Trophoblast cell (in vitro differentiated cells and primary cell): ENCODE results near the gene SLC39A5.

ENCODE experiments used
- DNase-seq, 2 donors: peaks; one replicate each; pipeline ENCODE4 v3.0.0-alpha.2; 2016
- H2AFZ ChIP-seq: 2 replicates; pipeline ENCODE4 v1.6.1; 2013; ENCODE audit warnings: low read length, moderate library complexity, mild to moderate bottlenecking; ENCODE audit not compliant: insufficient read depth, poor library complexity
- H2AK5ac ChIP-seq: 2 replicates; pipeline ENCODE4 v1.6.1; 2013; ENCODE audit warnings: mild to moderate bottlenecking, low read length
- H2BK120ac ChIP-seq: 2 replicates; pipeline ENCODE4 v1.6.1; 2013; ENCODE audit warnings: low read length, mild to moderate bottlenecking, moderate library complexity; ENCODE audit not compliant: insufficient read depth, poor library complexity
- H2BK12ac ChIP-seq: 2 replicates; pipeline ENCODE4 v1.6.1; 2013; ENCODE audit warnings: mild to moderate bottlenecking, low read length, moderate library complexity
- H2BK5ac ChIP-seq: 2 replicates; pipeline ENCODE4 v1.6.1; 2013; ENCODE audit warnings: low read length, low read depth, moderate library complexity, mild to moderate bottlenecking; ENCODE audit not compliant: poor library complexity
- H3K14ac ChIP-seq: 2 replicates; pipeline ENCODE4 v1.6.1; 2013; ENCODE audit warnings: mild to moderate bottlenecking, low read length
- H3K18ac ChIP-seq: 2 replicates; pipeline ENCODE4 v1.6.1; 2013; ENCODE audit warnings: mild to moderate bottlenecking, low read length
- H3K23ac ChIP-seq: 2 replicates; pipeline ENCODE4 v1.6.1; 2013; ENCODE audit warnings: low read length
- H3K27ac ChIP-seq: 2 replicates; pipeline ENCODE4 v1.5.1; 2013; ENCODE audit warnings: low read depth, mild to moderate bottlenecking, inconsistent platforms, low read length, moderate library complexity
- H3K27me3 ChIP-seq: 2 replicates; pipeline ENCODE4 v1.6.1; 2013; ENCODE audit warnings: inconsistent platforms, mild to moderate bottlenecking, low read length, moderate library complexity; ENCODE audit not compliant: insufficient read depth
- H3K36me3 ChIP-seq, 2 experiments: 1 replicate in 1 of 2; 2 replicates in 1 of 2; pipeline ENCODE4 v1.6.1; 2013; ENCODE audit warnings: low read length in 2 of 2, mild to moderate bottlenecking in 2 of 2, moderate library complexity in 1 of 2; ENCODE audit not compliant: insufficient read depth in 2 of 2, control insufficient read depth in 1 of 2
- H3K4ac ChIP-seq: 2 replicates; pipeline ENCODE4 v1.6.1; 2013; ENCODE audit warnings: low read depth, mild to moderate bottlenecking, low read length, moderate library complexity
- H3K4me1 ChIP-seq, 2 experiments: 1 replicate in 1 of 2; 2 replicates in 1 of 2; pipeline ENCODE4 v1.6.1; 2013; ENCODE audit warnings: low read length in 2 of 2, mild to moderate bottlenecking in 2 of 2, moderate library complexity in 1 of 2; ENCODE audit not compliant: insufficient read depth in 2 of 2, control insufficient read depth in 1 of 2
- H3K4me2 ChIP-seq: 2 replicates; pipeline ENCODE4 v1.6.1; 2013; ENCODE audit warnings: inconsistent platforms, mild to moderate bottlenecking, low read length, moderate library complexity
- H3K4me3 ChIP-seq: 2 replicates; pipeline ENCODE4 v1.5.1; 2013; ENCODE audit warnings: mild to moderate bottlenecking, low read depth, low read length, inconsistent platforms
- H3K79me1 ChIP-seq: one replicate; pipeline ENCODE4 v1.6.1; 2013; ENCODE audit warnings: low read length
- H3K79me2 ChIP-seq: 2 replicates; pipeline ENCODE4 v1.6.1; 2013; ENCODE audit warnings: low read length, mild to moderate bottlenecking; ENCODE audit not compliant: control insufficient read depth, insufficient read depth, poor library complexity
- H3K9ac ChIP-seq: 2 replicates; pipeline ENCODE4 v1.6.1; 2013; ENCODE audit warnings: mild to moderate bottlenecking, low read length
- H3K9me3 ChIP-seq: 2 replicates; pipeline ENCODE4 v1.6.1; 2013; ENCODE audit warnings: low read depth, mild to moderate bottlenecking, control low read depth, inconsistent platforms, low read length; ENCODE audit not compliant: insufficient read depth
- H4K12ac ChIP-seq: 2 replicates; pipeline ENCODE4 v1.6.1; 2013; ENCODE audit warnings: low read depth, mild to moderate bottlenecking, low read length, moderate library complexity
- H4K8ac ChIP-seq: 2 replicates; pipeline ENCODE4 v1.6.1; 2013; ENCODE audit warnings: low read depth, mild to moderate bottlenecking, low read length, moderate library complexity
- H4K91ac ChIP-seq: one replicate; pipeline ENCODE4 v1.6.1; 2013; ENCODE audit warnings: low read depth, mild to moderate bottlenecking, low read length, moderate library complexity
- WGBS: extraction: QIAGEN DNeasy Blood & Tissue Kit; methylation state at CpG from one replicate; pipeline ENCODE4 v1.1.7; 2013; ENCODE audit warnings: missing lambda C conversion rate; ENCODE audit not compliant: insufficient read length, insufficient coverage; ENCODE audit errors: extremely low coverage; 5-methylcytosine and 5-hydroxymethylcytosine counted together

SLC39A5 gene

DNA sequence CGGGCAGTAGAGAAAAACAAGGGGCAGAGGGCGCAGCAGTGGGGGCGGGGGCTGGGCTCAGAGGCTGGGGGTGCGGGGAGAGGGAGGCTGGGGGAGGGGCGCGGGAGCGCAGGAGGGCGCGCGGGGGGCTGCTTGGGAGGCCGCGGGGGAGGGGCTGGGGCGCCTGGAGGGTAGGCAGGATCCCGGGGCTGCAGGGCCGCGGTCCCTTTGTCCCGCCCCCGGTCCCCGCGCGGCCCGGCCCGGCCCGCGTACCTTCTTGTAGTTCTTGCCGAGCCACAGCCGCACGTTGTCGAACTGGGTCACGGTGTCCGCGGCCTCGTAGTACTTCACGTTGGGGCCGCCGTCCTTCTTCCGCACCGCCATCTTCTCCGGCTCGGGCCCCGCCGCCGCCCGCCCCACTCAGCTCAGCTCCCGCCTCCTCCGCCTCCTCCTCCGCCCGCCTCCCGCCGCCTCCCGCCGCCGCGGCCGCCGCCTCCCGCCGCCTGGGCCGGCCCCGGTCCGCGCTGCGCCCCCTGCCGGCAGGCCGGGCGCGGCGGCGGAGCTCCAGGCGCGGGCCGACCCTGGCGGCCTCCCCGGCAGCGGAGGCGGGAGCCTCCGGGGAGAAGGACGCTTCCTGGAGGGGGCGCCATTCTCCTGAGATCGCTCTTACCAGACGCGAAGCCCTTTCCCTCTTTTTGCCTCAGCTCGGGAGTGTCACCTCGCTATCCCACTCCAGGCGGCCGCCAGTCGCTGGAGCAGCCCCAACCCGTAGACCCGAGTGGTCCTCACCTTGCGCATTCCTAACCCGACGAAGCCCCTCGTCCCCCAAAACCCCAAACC is 40.5 kb upstream of the SLC39A5 start, which contains the start of gene SMARCC2:
Gene SMARCC2, minus strand, starts transcription at position 385 of the 819 bp plus-strand sequence. Its CDS starts 22 bp downstream, at position 363.
- H2AK5ac ChIP-seq, result peak within 1 kb of the TSS; percentile 85
- peaks cover 8% of the 10 kb centered on the region for H3K79me2 ChIP-seq

DNA sequence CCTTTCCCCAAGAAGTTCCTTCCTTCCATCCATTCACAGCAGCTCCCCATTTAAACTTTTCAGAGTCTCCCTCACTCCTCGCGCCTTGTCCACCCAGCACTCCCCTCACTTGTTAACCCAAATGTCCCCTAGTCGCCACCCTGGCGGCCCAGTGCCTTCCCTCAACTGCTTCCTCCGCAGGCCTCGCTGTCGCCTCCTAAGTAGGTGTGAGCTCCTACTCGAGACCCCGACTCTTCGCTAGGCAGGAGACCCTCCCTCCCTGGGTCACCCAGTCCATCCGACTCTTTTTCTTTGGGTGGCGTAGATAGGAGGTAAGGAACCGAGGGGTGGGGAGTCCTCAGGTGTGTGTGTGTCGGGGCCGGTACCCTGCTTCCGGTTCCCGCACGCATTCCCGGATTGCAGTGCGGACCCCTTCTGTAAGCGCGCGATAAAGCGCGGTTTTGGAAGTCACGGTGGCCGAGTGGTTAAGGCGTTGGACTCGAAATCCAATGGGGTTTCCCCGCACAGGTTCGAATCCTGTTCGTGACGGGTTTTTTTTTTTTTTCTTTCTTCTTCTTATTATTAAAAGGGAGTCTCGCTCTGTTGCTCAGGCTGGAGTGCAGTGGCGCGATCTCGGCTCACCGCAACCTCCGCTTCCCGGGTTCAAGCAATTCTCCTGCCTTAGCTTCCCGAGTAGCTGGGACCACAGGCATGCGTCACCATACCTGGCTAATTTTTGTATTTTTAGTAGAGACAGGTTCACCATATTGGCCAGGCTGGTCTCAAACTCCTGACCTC is 39.7 kb upstream of the SLC39A5 start:
- no peaks in the 10 kb centered on the region for H3K27me3 ChIP-seq
- peak overlapping the region; percentile 89 for H2AFZ ChIP-seq
- H3K9me3 ChIP-seq, result no peaks in the 10 kb centered on the region
- peak overlapping the region; percentile 69 for H2BK12ac ChIP-seq
- peak overlapping the region; percentile 79 for H3K4me3 ChIP-seq
- H4K8ac ChIP-seq, result peak overlapping the region; percentile 96
- peak; percentile 71 to 90 for DNase-seq
- peak overlapping the region; percentile 77 for H3K4ac ChIP-seq
- H4K91ac ChIP-seq, result peak overlapping the region; percentile 87
- H3K79me1 ChIP-seq, result peaks cover 10% of the 10 kb centered on the region
- peaks cover 0 to 8% of the 10 kb centered on the region in 2 experiments for H3K4me1 ChIP-seq
- H2BK5ac ChIP-seq, result peak overlapping the region; percentile 74
- H3K23ac ChIP-seq, result no peak overlapping the region
- H3K18ac ChIP-seq, result peak overlapping the region; percentile 90
- peak overlapping the region; percentile 96 for H3K14ac ChIP-seq
- WGBS, result no CpG with 5 or more reads among the region's 42 CpGs
- H3K27ac ChIP-seq, result peak overlapping the region; percentile 68
- H3K36me3 ChIP-seq, result peaks cover 6 to 7% of the 10 kb centered on the region in 2 experiments
- peaks cover 8% of the 10 kb centered on the region for H3K79me2 ChIP-seq
- peak overlapping the region; percentile 63 for H3K4me2 ChIP-seq
- peak overlapping the region; percentile 76 for H2BK120ac ChIP-seq
- H4K12ac ChIP-seq, result peak overlapping the region; percentile 98
- peak overlapping the region; percentile 24 for H3K9ac ChIP-seq
- peak overlapping the region; percentile 39 for H2AK5ac ChIP-seq

More for the DNA sequence above, 40.5 kb upstream of the SLC39A5 start, which contains the start of gene SMARCC2:
- Histone ChIP-seq H4K91ac (peak within 1 kb of the TSS; percentile 87), H3K9ac (peak within 1 kb of the TSS; percentile 74), H2BK120ac (peak within 1 kb of the TSS; percentile 77), H3K36me3 (peaks cover 10 to 13% of the 10 kb centered on the region in 2 experiments), H3K27me3 (no peaks in the 10 kb centered on the region), H2BK12ac (peak within 1 kb of the TSS; percentile 69), H3K4me3 (peak within 1 kb of the TSS; percentile 87), H3K14ac (peak within 1 kb of the TSS; percentile 96), H2BK5ac (peak within 1 kb of the TSS; percentile 93), H3K18ac (peak within 1 kb of the TSS; percentile 98), H3K4me1 (peaks cover 0 to 8% of the 10 kb centered on the region in 2 experiments), H3K27ac (peak within 1 kb of the TSS; percentile 68), H2AFZ (peak within 1 kb of the TSS; percentile 92), H3K4me2 (peak within 1 kb of the TSS; percentile 79), H4K12ac (peak within 1 kb of the TSS; percentile 98), H4K8ac (peak within 1 kb of the TSS; percentile 96), H3K79me1 (peaks cover 10% of the 10 kb centered on the region), H3K23ac (no peak within 1 kb of the TSS), H3K4ac (peak within 1 kb of the TSS; percentile 97), H3K9me3 (no peaks in the 10 kb centered on the region)
- peak; percentile 94 to 98 for DNase-seq
- no CpG with 5 or more reads among the region's 93 CpGs for WGBS

DNA sequence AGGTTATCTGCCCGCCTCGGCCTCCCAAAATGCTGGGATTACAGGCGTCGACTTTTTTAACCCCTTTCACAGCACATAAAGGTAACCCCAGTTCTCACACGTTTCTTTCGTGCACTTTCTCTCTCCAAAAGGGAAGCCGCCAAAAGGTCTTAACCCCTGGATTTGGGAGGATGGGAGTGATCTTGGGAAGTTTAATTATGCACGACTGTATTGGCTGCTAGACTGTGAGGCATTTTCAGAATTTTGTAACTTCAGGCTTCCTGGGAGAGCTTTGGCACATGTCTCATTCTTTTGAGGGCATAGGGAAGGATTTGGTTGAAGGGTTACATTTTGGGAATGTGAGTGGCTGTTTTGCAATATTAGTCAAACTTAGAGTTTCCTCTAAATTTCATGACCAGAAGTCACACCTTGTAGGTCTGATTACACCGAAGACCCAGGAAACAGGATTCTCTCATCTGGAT is 39.1 kb upstream of the SLC39A5 start:
- no peaks in the 10 kb centered on the region for H3K9me3 ChIP-seq
- H3K4me3 ChIP-seq, result no peak overlapping the region
- H2AFZ ChIP-seq, result peak overlapping the region; percentile 76
- peaks cover 8% of the 10 kb centered on the region for H3K79me2 ChIP-seq
- H3K4ac ChIP-seq, result no peak overlapping the region
- H3K9ac ChIP-seq, result no peak overlapping the region
- no peak overlapping the region for H3K23ac ChIP-seq
- peak overlapping the region; percentile 63 for H3K4me2 ChIP-seq
- peak overlapping the region; percentile 40 for H4K8ac ChIP-seq
- no peak overlapping the region for H4K91ac ChIP-seq
- peaks cover 0 to 8% of the 10 kb centered on the region in 2 experiments for H3K4me1 ChIP-seq
- no peak overlapping the region for H2BK5ac ChIP-seq
- peak in 1 of 2 donors; percentile 34 for DNase-seq
- H3K27me3 ChIP-seq, result no peaks in the 10 kb centered on the region
- H3K27ac ChIP-seq, result peak overlapping the region; percentile 16
- no CpG with 5 or more reads among the region's 9 CpGs for WGBS
- no peak overlapping the region for H3K14ac ChIP-seq
- H2AK5ac ChIP-seq, result no peak overlapping the region
- no peak overlapping the region for H4K12ac ChIP-seq
- no peak overlapping the region for H2BK120ac ChIP-seq
- H3K79me1 ChIP-seq, result peaks cover 10% of the 10 kb centered on the region
- peaks cover 2 to 3% of the 10 kb centered on the region in 2 experiments for H3K36me3 ChIP-seq
- no peak overlapping the region for H2BK12ac ChIP-seq
- H3K18ac ChIP-seq, result no peak overlapping the region

DNA sequence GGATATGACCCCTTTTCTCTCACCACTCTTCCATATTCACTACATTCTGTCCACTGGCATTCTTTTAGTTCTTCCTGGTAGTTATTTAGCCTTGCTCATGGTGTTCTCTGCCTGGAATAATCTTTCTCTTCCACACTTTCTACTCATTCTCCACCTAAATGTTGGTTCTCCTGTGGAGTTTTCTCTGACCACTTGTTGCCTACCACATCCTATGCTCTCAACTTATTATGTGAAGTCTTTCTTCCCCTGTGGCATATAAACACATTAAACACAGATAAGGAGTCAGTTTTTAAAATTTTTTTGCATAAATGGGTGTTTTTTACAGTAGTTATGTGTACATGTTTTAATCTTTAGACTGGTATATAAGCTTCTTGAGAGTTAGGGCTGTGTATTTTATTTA is 37.3 kb upstream of the SLC39A5 start:
- Histone ChIP-seq H3K36me3 (no peaks in the 10 kb centered on the region), H2BK5ac (no peak overlapping the region), H3K18ac (no peak overlapping the region), H3K4me3 (no peak overlapping the region), H3K4me1 (peaks cover 5 to 10% of the 10 kb centered on the region in 2 experiments), H4K12ac (no peak overlapping the region), H3K14ac (no peak overlapping the region), H3K79me1 (peaks cover 10% of the 10 kb centered on the region), H3K4ac (no peak overlapping the region), H4K91ac (no peak overlapping the region), H2BK120ac (no peak overlapping the region), H3K79me2 (peaks cover 8% of the 10 kb centered on the region), H3K27ac (no peak overlapping the region), H3K23ac (no peak overlapping the region), H3K4me2 (no peak overlapping the region), H4K8ac (no peak overlapping the region), H2AFZ (no peak overlapping the region), H2AK5ac (no peak overlapping the region), H3K9me3 (no peaks in the 10 kb centered on the region), H3K9ac (no peak overlapping the region), H2BK12ac (no peak overlapping the region), H3K27me3 (no peaks in the 10 kb centered on the region)
- DNase-seq, result no peak
